ENCODE measurements around the gene RERE. TPM values are rescaled to one million over a fixed set of nuclear protein-coding genes. Genes with fewer than 3 reads are reported as not detected.

Gene RERE
- total RNA-seq, 4 donors from 2014 or later: 118 to 244 (median 131) TPM

DNA sequence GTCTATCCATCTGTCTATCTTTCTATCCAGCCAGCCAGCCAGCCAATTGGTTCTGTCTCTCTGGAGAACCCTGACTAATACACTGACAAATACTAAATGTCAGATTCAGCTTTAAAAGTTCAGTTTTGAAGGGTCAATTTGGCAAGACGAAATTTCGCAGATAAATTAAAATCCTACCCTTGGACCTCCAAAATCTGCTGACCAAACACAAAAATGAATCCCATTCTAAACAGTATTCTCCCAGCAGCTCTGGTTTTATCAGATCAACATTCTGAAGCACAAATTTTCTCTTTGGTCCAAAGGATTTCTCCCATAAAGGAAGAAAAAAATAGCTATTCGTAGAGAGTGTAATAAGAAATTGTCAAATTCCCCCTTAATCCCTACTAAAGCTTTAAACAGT is 248.6 kb downstream of the RERE start:
- Histone ChIP-seq H3K36me3 (no peaks in the 10 kb centered on the region), H3K27me3 (no peaks in the 10 kb centered on the region), H3K27ac (no peak overlapping the region), H3K4me1 (peaks cover 37 to 43% of the 10 kb centered on the region in 2 donors), H3K4me3 (replicated peaks in 1 of 3) (no peak overlapping the region), H3K9me3 (no peaks in the 10 kb centered on the region)
- intact Hi-C loops (cut with DNase I): loop anchor here (10.0 kb wide), 1 partner anchor 106 kb away; no protein-coding TSS in a partner anchor
- no peak for DNase-seq
- TF ChIP-seq POLR2A (IDR thresholded peaks at IDR 0.05): no peak
- TF ChIP-seq, protein P1, sequence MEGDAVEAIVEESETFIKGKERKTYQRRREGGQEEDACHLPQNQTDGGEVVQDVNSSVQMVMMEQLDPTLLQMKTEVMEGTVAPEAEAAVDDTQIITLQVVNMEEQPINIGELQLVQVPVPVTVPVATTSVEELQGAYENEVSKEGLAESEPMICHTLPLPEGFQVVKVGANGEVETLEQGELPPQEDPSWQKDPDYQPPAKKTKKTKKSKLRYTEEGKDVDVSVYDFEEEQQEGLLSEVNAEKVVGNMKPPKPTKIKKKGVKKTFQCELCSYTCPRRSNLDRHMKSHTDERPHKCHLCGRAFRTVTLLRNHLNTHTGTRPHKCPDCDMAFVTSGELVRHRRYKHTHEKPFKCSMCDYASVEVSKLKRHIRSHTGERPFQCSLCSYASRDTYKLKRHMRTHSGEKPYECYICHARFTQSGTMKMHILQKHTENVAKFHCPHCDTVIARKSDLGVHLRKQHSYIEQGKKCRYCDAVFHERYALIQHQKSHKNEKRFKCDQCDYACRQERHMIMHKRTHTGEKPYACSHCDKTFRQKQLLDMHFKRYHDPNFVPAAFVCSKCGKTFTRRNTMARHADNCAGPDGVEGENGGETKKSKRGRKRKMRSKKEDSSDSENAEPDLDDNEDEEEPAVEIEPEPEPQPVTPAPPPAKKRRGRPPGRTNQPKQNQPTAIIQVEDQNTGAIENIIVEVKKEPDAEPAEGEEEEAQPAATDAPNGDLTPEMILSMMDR (IDR thresholded peaks at IDR 0.05): no peak
- WGBS, 2 donors: 88 to 93% methylated on average over 3 of the region's 3 CpGs

DNA sequence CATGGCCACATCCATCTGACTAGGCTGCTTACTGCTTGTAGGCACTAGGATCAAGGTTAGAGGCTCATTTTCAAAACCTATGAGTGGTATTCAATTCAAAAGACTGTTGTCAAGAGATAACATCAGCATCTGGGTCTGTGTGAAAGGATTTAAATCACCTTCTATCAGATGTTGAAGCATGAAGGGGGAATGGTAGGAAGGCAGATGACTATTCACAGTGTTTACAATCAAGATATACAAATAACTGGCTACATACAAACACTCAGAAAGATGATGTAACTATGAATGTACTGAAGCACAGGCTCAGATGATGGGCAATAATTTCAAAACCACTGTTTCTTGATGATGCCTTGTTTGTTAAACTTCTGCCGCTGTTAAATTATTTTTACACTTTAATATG is 250.3 kb downstream of the RERE start:
- no peak overlapping the region for H3K4me3 ChIP-seq (replicated peaks in 1 of 3)
- H3K27me3 ChIP-seq: no peaks in the 10 kb centered on the region
- H3K9me3 ChIP-seq: no peaks in the 10 kb centered on the region
- H3K36me3 ChIP-seq: no peaks in the 10 kb centered on the region
- H3K4me1 ChIP-seq: peaks cover 39 to 47% of the 10 kb centered on the region in 2 donors
- TF ChIP-seq, protein P1 (IDR thresholded peaks at IDR 0.05): no peak
- TF ChIP-seq POLR2A (IDR thresholded peaks at IDR 0.05): no peak
- DNase-seq: no peak
- H3K27ac ChIP-seq: no peak overlapping the region
- 96 to 98% methylated on average over 1 of the region's 1 CpG for WGBS, 2 donors
- intact Hi-C loops (cut with DNase I): loop anchor here (10.0 kb wide), 1 partner anchor 108 kb away; no protein-coding TSS in a partner anchor

DNA sequence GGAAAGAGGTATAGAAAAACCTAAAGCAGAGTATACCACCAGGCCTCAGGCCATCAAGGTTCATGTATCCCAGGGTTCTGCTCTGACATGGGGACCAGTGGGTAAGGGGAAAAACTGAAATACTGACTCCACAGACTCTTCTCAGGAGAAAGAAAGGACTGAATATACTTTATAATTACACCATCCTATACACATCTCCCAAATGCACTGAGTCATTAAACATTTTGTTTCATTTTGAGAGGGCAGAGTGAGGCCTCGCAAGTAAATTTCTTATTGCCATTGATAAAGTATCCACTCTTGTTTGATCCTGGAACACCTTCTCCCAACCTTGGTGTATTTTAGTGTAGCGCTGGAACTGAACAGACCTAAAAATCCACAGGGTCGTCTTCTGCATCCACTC is 251.6 kb downstream of the RERE start:
- no peak overlapping the region for H3K4me3 ChIP-seq (replicated peaks in 1 of 3)
- WGBS, 2 donors: 84 to 98% methylated on average over 3 of the region's 3 CpGs
- intact Hi-C loops (cut with DNase I): loop anchor here (10.0 kb wide), 1 partner anchor 109 kb away; no protein-coding TSS in a partner anchor

DNA sequence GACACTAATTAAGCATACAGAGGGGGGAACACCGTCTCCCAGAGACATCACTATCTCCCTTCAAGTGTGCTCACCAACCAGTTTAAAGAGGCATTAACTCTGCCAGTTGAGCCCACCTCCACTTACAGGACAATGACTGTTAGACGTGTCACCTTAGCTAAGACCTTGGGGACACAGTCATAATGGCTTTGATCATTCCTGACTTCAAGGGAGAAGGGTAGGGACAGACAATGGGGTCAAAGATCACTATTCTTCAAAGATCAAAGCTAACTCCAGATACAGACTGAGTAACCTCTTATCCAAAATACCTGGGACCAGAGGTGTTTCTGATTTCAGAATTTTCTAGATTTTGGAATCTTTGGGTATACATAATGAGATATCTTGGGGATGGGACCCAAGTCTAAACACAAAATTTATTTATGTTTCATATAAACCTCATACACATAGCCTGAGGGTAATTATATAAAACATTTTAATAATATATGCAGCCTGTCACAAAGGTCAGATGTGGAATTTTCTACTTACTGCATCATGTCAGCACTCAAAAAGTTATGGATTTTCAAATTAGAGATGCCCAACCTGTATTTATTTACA is 253.4 kb downstream of the RERE start:
- TF ChIP-seq, protein P1 (IDR thresholded peaks at IDR 0.05): no peak
- TF ChIP-seq POLR2A (IDR thresholded peaks at IDR 0.05): no peak
- no peak overlapping the region for H3K4me3 ChIP-seq (replicated peaks in 1 of 3)
- peaks cover 31 to 50% of the 10 kb centered on the region in 2 donors for H3K4me1 ChIP-seq
- intact Hi-C loops (cut with DNase I): loop anchor here (5.0 to 10.0 kb wide), 2 partner anchors 111 to 163 kb away; no protein-coding TSS in a partner anchor
- no peaks in the 10 kb centered on the region for H3K9me3 ChIP-seq
- no peaks in the 10 kb centered on the region for H3K27me3 ChIP-seq
- 68 to 72% methylated on average over 2 of the region's 2 CpGs for WGBS, 2 donors
- no peak overlapping the region for H3K27ac ChIP-seq
- H3K36me3 ChIP-seq: no peaks in the 10 kb centered on the region
- no peak for DNase-seq

More for the DNA sequence above, 251.6 kb downstream of the RERE start:
- Histone ChIP-seq H3K9me3 (no peaks in the 10 kb centered on the region), H3K27ac (no peak overlapping the region), H3K4me1 (peaks cover 33 to 41% of the 10 kb centered on the region in 2 donors), H3K36me3 (no peaks in the 10 kb centered on the region), H3K27me3 (no peaks in the 10 kb centered on the region)
- TF ChIP-seq POLR2A (IDR thresholded peaks at IDR 0.05): no peak
- DNase-seq: no peak

DNA sequence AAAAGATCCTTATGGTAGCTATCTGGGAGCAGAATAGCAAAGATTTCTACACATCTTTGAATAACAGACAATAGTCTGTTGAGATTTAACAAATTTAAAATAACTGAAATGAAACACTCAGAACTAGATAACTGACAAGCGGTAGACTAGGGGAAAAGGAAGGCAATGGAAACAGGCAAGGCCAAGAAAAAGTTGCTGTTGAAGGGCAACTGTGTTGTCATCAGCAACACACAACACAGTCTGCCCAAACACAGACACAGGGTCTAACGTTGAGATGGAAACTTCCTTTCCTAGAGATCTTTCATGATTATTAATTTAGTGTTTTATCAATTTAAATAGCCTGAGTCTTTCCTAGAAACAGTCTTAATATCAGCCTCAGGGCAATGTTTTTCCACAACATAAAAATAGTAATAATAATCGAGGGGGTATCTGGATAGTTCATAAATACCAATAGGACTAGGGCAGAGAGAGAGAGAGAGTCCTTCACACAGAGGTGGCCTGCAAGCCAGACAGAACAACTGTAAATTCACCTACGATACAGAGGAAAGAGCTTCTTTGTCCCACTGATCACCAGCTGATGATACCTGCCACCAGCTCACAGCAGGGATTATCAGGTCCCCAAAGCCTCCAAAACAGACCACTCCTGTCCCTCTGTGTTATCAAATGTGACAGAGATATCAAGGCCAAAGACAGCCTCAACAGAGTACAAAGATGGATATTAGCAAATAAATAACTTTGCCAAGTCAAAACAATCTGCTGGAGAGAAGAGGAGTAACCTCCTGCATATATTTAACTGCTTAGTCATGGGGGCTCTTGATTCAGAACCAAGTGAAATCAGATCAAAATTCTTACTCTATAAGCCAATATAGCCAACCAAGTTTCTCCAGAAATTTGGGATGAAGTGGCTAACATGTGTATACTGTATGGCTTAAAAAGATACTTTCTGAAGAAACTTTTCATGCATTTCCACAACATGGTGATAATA is 254.3 kb downstream of the RERE start:
- no peak overlapping the region for H3K27ac ChIP-seq
- no peaks in the 10 kb centered on the region for H3K36me3 ChIP-seq
- no peak overlapping the region for H3K4me3 ChIP-seq (replicated peaks in 1 of 3)
- WGBS, 2 donors: 71 to 76% methylated on average over 4 of the region's 4 CpGs
- H3K9me3 ChIP-seq: no peaks in the 10 kb centered on the region
- no peaks in the 10 kb centered on the region for H3K27me3 ChIP-seq
- H3K4me1 ChIP-seq: peaks cover 31 to 43% of the 10 kb centered on the region in 2 donors
- TF ChIP-seq, protein P1 (IDR thresholded peaks at IDR 0.05): no peak
- TF ChIP-seq POLR2A (IDR thresholded peaks at IDR 0.05): no peak
- no peak for DNase-seq
- intact Hi-C loops (cut with DNase I): loop anchor here (5.0 to 10.0 kb wide), 2 partner anchors 112 to 164 kb away; no protein-coding TSS in a partner anchor

Data from thyroid gland (tissue), 4 donors.